Nephron (organoid): Measurements from ENCODE around the gene CFDP1.
A peak's percentile ranks its signal among the peaks of the same experiment; 100 is the strongest.

Experiments
- H3K27ac Mint-ChIP-seq, 3 experiments: 2 replicates each; pipeline ENCODE4 v1.8.0; 2020; ENCODE audit warnings: mixed read lengths in 3 of 3, mild to moderate bottlenecking in 2 of 3, moderate library complexity in 1 of 3
- H3K27me3 Mint-ChIP-seq: 2 replicates; pipeline ENCODE4 v1.8.0; 2021; ENCODE audit warnings: low read depth, mild to moderate bottlenecking, moderate library complexity, mixed read lengths
- H3K36me3 Mint-ChIP-seq: 2 replicates; pipeline ENCODE4 v1.8.0; 2020; ENCODE audit warnings: low read depth, mixed read lengths
- H3K4me1 Mint-ChIP-seq: 2 replicates; pipeline ENCODE4 v1.8.0; 2020; ENCODE audit warnings: mixed read lengths
- H3K4me3 Mint-ChIP-seq, 3 experiments: 2 replicates each; pipeline ENCODE4 v1.8.0; 2020; ENCODE audit warnings: mild to moderate bottlenecking in 3 of 3, mixed read lengths in 3 of 3, moderate library complexity in 2 of 3
- H3K9me3 Mint-ChIP-seq: 2 replicates; pipeline ENCODE4 v1.8.0; 2020; ENCODE audit warnings: mixed read lengths
- CTCF ChIP-seq, 3 experiments: fragments of 200-600 bp; sonication (generic); IDR thresholded peaks; one replicate each; pipeline ENCODE4 v1.5.0; 2021; ENCODE audit warnings: antibody characterized with exemption in 3 of 3; ENCODE audit not compliant: unreplicated experiment in 3 of 3

CFDP1 gene

GRCh38 chr16:75402821-75403475, 30.4 kb downstream of the CFDP1 start:
- H3K27ac Mint-ChIP-seq: peak overlapping the region in 1 of 3 experiments; percentile 19
- no peaks in the 10 kb centered on the region for H3K9me3 Mint-ChIP-seq
- H3K36me3 Mint-ChIP-seq: peaks cover 22% of the 10 kb centered on the region
- no peak overlapping the region for H3K4me3 Mint-ChIP-seq
- peak; percentile 64 to 72 (median 69) for TF ChIP-seq CTCF (IDR thresholded peaks at IDR 0.05; ENCODE audit: unreplicated experiment in 3 of 3)
- no peaks in the 10 kb centered on the region for H3K27me3 Mint-ChIP-seq
- H3K4me1 Mint-ChIP-seq: peaks cover 8% of the 10 kb centered on the region

- H3K27me3 Mint-ChIP-seq: no peaks in the 10 kb centered on the region
- H3K27ac Mint-ChIP-seq: peak overlapping the region; percentile 14 to 37 (median 22)
- no peak overlapping the region for H3K4me3 Mint-ChIP-seq
- H3K4me1 Mint-ChIP-seq: peaks cover 8% of the 10 kb centered on the region
- H3K9me3 Mint-ChIP-seq: no peaks in the 10 kb centered on the region
- H3K36me3 Mint-ChIP-seq: peaks cover 16% of the 10 kb centered on the region
- no peak for TF ChIP-seq CTCF (IDR thresholded peaks at IDR 0.05; ENCODE audit: unreplicated experiment in 3 of 3)
Measured at GRCh38 chr16:75402159-75402820, 31.0 kb downstream of the CFDP1 start.

DNA sequence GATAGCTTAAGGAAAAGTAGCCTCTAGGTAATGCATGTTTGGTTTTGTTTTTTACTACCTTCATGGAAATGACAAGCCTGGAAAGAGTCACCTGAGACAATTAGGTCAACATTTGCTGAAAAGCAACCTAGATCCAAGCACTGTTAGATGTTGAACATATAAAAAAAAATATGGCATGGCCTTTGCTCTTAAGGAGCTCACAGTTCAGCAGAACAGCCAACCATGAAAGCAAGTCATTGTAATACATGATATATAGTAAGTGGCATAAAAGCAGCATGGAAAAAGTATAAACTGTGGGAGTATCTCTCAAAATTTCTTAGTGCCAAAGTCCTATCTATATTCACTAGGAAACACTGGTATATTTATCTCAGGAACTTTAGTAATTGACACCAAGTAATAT, 31.6 kb downstream of the CFDP1 start:
- Mint-ChIP-seq H3K27me3 (no peaks in the 10 kb centered on the region), H3K36me3 (peaks cover 11% of the 10 kb centered on the region), H3K4me3 (no peak overlapping the region), H3K9me3 (no peaks in the 10 kb centered on the region), H3K4me1 (peaks cover 8% of the 10 kb centered on the region), H3K27ac (peak overlapping the region in 2 of 3 experiments; percentile 14 to 37)
- TF ChIP-seq CTCF (IDR thresholded peaks at IDR 0.05; ENCODE audit: unreplicated experiment in 3 of 3): no peak

- TF ChIP-seq CTCF (IDR thresholded peaks at IDR 0.05; ENCODE audit: unreplicated experiment in 3 of 3): no peak
- H3K4me3 Mint-ChIP-seq: no peak overlapping the region
Measured at GRCh38 chr16:75398333-75398732, 35.0 kb downstream of the CFDP1 start.

DNA sequence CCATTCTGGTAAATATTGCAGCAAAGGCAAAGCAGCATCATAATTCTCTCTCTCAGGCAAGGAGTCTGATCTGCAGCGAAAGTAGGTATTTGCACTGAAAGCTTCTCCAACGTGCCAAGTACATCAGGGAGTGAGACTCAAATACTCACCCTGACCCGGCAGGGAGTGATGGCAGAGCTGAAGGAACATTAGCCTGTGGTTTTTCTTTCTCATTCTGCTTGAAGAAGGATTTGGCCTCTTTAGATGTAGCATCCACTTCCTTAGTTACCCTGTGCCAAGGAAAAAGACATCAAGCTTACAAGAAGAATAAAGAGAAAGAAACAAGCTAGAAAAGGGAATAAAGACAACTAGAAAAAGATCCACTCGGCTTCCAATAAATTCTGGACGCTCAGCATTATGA, 38.4 kb downstream of the CFDP1 start:
- H3K4me3 Mint-ChIP-seq: no peak overlapping the region
- peaks cover 40% of the 10 kb centered on the region for H3K36me3 Mint-ChIP-seq
- no peaks in the 10 kb centered on the region for H3K9me3 Mint-ChIP-seq
- no peaks in the 10 kb centered on the region for H3K27me3 Mint-ChIP-seq
- peak overlapping the region in 2 of 3 experiments; percentile 6 to 25 for H3K27ac Mint-ChIP-seq
- no peak for TF ChIP-seq CTCF (IDR thresholded peaks at IDR 0.05; ENCODE audit: unreplicated experiment in 3 of 3)
- H3K4me1 Mint-ChIP-seq: peaks cover 15% of the 10 kb centered on the region

More at GRCh38 chr16:75398333-75398732, 35.0 kb downstream of the CFDP1 start:
- H3K4me1 Mint-ChIP-seq: peaks cover 8% of the 10 kb centered on the region
- no peaks in the 10 kb centered on the region for H3K9me3 Mint-ChIP-seq
- no peak overlapping the region for H3K27ac Mint-ChIP-seq
- peaks cover 22% of the 10 kb centered on the region for H3K36me3 Mint-ChIP-seq
- no peaks in the 10 kb centered on the region for H3K27me3 Mint-ChIP-seq
